Endodermal cell (in vitro differentiated cells): ENCODE data around the gene LRRK1. TPM values are rescaled to one million over a fixed set of nuclear protein-coding genes. Genes with fewer than 3 reads are reported as not detected.

ENCODE experiments used
- DNase-seq: peaks from one replicate; pipeline ENCODE4 v3.0.0-alpha.2; 2017
- H3K27ac ChIP-seq: 2 replicates; pipeline ENCODE4 v1.5.1; 2013; ENCODE audit warnings: mild to moderate bottlenecking, low read depth, low read length, moderate library complexity
- H3K27me3 ChIP-seq: 2 replicates; pipeline ENCODE4 v1.6.1; 2013; ENCODE audit warnings: mild to moderate bottlenecking, low read length, moderate library complexity; ENCODE audit not compliant: insufficient read depth, control insufficient read depth, poor library complexity, severe bottlenecking
- H3K36me3 ChIP-seq: 2 replicates; pipeline ENCODE4 v1.7.0; 2013; ENCODE audit warnings: mild to moderate bottlenecking, low read length, moderate library complexity; ENCODE audit not compliant: control insufficient read depth, insufficient read depth
- H3K4me1 ChIP-seq: one replicate; pipeline ENCODE4 v1.7.0; 2013; ENCODE audit warnings: low read length; ENCODE audit not compliant: control insufficient read depth, insufficient read depth
- H3K4me3 ChIP-seq: 2 replicates; pipeline ENCODE4 v1.5.1; 2013; ENCODE audit warnings: mild to moderate bottlenecking, low read length, moderate library complexity
- H3K9ac ChIP-seq: 2 replicates; pipeline ENCODE4 v1.6.1; 2013; ENCODE audit warnings: mild to moderate bottlenecking, low read length, moderate library complexity; ENCODE audit not compliant: poor library complexity, severe bottlenecking; ENCODE audit errors: extremely low read depth
- H3K9me3 ChIP-seq: 2 replicates; pipeline ENCODE4 v1.6.1; 2013; ENCODE audit warnings: mild to moderate bottlenecking, low read length, moderate library complexity; ENCODE audit not compliant: control insufficient read depth
- H3K27ac Mint-ChIP-seq: 2 replicates; pipeline ENCODE4 v1.8.0; 2020; ENCODE audit warnings: mixed read lengths
- H3K27me3 Mint-ChIP-seq: 2 replicates; pipeline ENCODE4 v1.8.0; 2021; ENCODE audit warnings: mild to moderate bottlenecking, mixed read lengths; ENCODE audit not compliant: insufficient read depth
- H3K36me3 Mint-ChIP-seq: 2 replicates; pipeline ENCODE4 v1.8.0; 2020; ENCODE audit warnings: low read depth, mixed read lengths
- H3K4me1 Mint-ChIP-seq: 2 replicates; pipeline ENCODE4 v1.8.0; 2020; ENCODE audit warnings: mixed read lengths
- H3K4me3 Mint-ChIP-seq: 2 replicates; pipeline ENCODE4 v1.8.0; 2020; ENCODE audit warnings: mild to moderate bottlenecking, moderate library complexity, mixed read lengths
- H3K9me3 Mint-ChIP-seq: 2 replicates; pipeline ENCODE4 v1.8.0; 2020; ENCODE audit warnings: mild to moderate bottlenecking, mixed read lengths
- WGBS, 2 experiments: methylation state at CpG; one replicate each; pipeline versions ENCODE4 v1.1.5 to v1.1.7; 2013; ENCODE audit warnings: missing lambda C conversion rate in 2 of 2, mixed read lengths in 1 of 2; ENCODE audit not compliant: insufficient coverage in 1 of 2, insufficient read length in 1 of 2; 5-methylcytosine and 5-hydroxymethylcytosine counted together
- total RNA-seq, 2 donors: library from RNA; stranded (reverse); fragmentation: NEBNext Ultra II Directional in 1 of 2; extraction: Animal tissue kit (Norgen Biotek cat#: 25700) in 1 of 2; gene quantifications; 2 replicates in 1 of 2; 3 replicates in 1 of 2; pipeline ENCODE4 v1.2.1, GENCODE V29; 2021
- TF ChIP-seq, protein P1 (sequence below): fragments of 200-600 bp; sonication (generic); conservative IDR thresholded peaks from 2 replicates; pipeline ENCODE4 v1.5.0; 2021; ENCODE audit warnings: antibody characterized with exemption, mild to moderate bottlenecking

Gene LRRK1
- total RNA-seq, 2 donors from 2014 or later: 2.7 to 5.1 TPM

DNA sequence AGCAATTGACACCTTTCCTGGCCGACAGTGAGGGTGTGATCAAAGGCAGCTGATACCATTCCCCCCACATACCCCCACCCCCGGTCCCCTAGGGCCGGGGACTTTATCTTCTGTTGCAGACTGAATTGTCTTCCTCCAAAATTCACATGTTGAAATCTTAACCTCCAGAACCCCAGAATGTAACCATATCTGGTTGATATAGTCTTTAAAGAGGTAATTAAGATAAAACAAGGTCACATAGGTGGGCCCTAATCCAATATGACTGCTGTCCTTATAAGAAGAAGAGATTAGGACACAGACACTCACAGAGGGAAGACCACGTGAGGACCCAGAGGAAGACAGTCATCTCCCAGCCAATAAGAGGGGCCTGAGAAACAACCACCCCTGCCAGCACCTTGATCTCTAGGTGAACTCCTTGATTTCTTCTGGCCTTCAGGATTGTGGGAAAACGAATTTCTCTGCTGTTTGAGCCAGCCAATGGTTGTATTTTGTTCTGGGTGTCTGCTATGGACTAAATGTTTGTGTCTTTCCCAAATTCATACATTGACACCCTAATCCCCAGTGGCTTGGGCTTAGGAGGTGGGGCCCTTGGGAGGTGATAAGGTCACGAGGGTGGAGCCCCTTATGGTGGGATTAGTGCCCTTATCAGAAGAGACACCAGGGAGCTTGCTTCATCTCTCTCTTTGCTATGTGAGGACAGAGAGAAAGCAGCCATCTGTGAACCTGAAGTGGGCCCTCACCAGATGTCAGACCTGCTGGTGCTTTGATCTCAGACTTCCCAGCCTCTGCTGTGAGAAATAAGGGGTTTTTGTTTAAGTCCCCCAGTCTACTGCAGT lies 188.7 kb downstream of the LRRK1 start:
- H3K27me3 ChIP-seq: no peaks in the 10 kb centered on the region
- no peak overlapping the region for H3K9ac ChIP-seq
- Mint-ChIP-seq H3K27ac (no peak overlapping the region), H3K27me3 (peaks cover 2% of the 10 kb centered on the region), H3K4me1 (peaks cover 10% of the 10 kb centered on the region), H3K9me3 (peaks cover 6% of the 10 kb centered on the region), H3K36me3 (no peaks in the 10 kb centered on the region), H3K4me3 (no peak overlapping the region)
- H3K4me3 ChIP-seq: no peak overlapping the region
- H3K9me3 ChIP-seq: no peaks in the 10 kb centered on the region
- no peaks in the 10 kb centered on the region for H3K4me1 ChIP-seq
- H3K36me3 ChIP-seq: no peaks in the 10 kb centered on the region
- H3K27ac ChIP-seq: no peak overlapping the region
- TF ChIP-seq, protein P1, sequence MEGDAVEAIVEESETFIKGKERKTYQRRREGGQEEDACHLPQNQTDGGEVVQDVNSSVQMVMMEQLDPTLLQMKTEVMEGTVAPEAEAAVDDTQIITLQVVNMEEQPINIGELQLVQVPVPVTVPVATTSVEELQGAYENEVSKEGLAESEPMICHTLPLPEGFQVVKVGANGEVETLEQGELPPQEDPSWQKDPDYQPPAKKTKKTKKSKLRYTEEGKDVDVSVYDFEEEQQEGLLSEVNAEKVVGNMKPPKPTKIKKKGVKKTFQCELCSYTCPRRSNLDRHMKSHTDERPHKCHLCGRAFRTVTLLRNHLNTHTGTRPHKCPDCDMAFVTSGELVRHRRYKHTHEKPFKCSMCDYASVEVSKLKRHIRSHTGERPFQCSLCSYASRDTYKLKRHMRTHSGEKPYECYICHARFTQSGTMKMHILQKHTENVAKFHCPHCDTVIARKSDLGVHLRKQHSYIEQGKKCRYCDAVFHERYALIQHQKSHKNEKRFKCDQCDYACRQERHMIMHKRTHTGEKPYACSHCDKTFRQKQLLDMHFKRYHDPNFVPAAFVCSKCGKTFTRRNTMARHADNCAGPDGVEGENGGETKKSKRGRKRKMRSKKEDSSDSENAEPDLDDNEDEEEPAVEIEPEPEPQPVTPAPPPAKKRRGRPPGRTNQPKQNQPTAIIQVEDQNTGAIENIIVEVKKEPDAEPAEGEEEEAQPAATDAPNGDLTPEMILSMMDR: no peak
- DNase-seq: peak; percentile 40
- WGBS, 2 experiments: 67% methylated on average over 1 to 6 of the region's 6 CpGs

DNA sequence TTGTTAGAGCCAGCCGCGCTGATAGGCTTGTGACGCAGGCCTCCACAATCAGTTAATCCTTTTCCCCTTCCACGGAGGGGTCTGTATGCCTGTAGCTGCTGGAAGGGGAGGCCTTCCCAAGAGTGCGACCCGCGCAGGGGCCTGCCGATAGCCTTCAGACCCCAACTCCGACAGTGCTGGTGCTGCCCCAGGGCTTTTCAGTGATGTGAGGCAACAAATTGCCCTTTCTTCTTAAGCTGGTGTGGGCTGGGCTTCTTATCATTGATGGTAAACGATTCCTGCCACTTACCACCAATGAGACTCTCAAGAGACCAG lies 189.3 kb downstream of the LRRK1 start:
- Mint-ChIP-seq H3K4me1 (peaks cover 10% of the 10 kb centered on the region), H3K9me3 (peaks cover 6% of the 10 kb centered on the region), H3K27me3 (peaks cover 2% of the 10 kb centered on the region), H3K27ac (no peak overlapping the region), H3K4me3 (no peak overlapping the region), H3K36me3 (no peaks in the 10 kb centered on the region)
- WGBS, 2 experiments: 85 to 90% methylated on average over 4 to 10 of the region's 10 CpGs
- TF ChIP-seq, protein P1: no peak
- Histone ChIP-seq H3K27ac (no peak overlapping the region), H3K9ac (no peak overlapping the region), H3K9me3 (no peaks in the 10 kb centered on the region), H3K4me3 (no peak overlapping the region), H3K4me1 (no peaks in the 10 kb centered on the region), H3K27me3 (no peaks in the 10 kb centered on the region), H3K36me3 (no peaks in the 10 kb centered on the region)
- peak; percentile 38 for DNase-seq

DNA sequence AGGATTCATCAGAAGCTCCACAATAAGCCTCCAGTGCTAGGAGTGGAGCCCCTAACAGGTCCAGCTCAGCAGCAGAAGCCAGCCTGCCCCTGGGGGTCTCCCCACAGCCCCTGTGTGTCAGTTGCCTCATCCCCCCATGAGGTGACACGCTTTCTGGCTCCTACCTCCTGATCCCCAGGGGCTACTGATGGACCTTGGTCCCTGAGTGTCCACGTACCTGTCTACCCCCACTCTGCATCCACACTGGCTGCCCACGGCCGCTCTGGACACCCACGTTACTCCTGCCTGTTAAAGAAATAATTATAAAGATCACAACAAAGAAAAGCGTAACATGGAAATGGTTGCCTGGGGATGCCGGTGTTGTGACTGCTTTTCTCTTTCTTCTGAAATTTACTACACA lies 189.6 kb downstream of the LRRK1 start:
- Histone ChIP-seq H3K27me3 (no peaks in the 10 kb centered on the region), H3K4me3 (no peak overlapping the region), H3K9me3 (no peaks in the 10 kb centered on the region), H3K27ac (no peak overlapping the region), H3K4me1 (no peaks in the 10 kb centered on the region), H3K36me3 (no peaks in the 10 kb centered on the region), H3K9ac (no peak overlapping the region)
- Mint-ChIP-seq H3K4me3 (no peak overlapping the region), H3K27me3 (peaks cover 2% of the 10 kb centered on the region), H3K36me3 (no peaks in the 10 kb centered on the region), H3K27ac (no peak overlapping the region), H3K4me1 (peaks cover 10% of the 10 kb centered on the region), H3K9me3 (peaks cover 6% of the 10 kb centered on the region)
- WGBS, 2 experiments: 95 to 97% methylated on average over 6 to 7 of the region's 7 CpGs
- TF ChIP-seq, protein P1: no peak
- DNase-seq: no peak
